GM04503 (cell line): ENCODE results near the gene NPB.

ENCODE experiments used
- DNase-seq: peaks from one replicate; pipeline ENCODE4 v3.0.0-alpha.2; 2012; ENCODE audit warnings: low read depth

The NPB gene

GRCh38 chr17:81941484-81942166 is 39.6 kb downstream of the NPB start:
- DNase-seq, result no peak

- no peak for DNase-seq
These were observed 40.1 kb downstream of the NPB start for GRCh38 chr17:81942167-81942553.

GRCh38 chr17:81944858-81945257 is 42.8 kb downstream of the NPB start:
- DNase-seq, result no peak

- DNase-seq, result no peak
These were observed 45.2 kb downstream of the NPB start, which contains the start of gene MYADML2 for GRCh38 chr17:81947189-81947588. Gene MYADML2, minus strand, starts transcription at chr17:81947233. Its CDS starts 5,492 bp downstream, at chr17:81941741.

- no peak for DNase-seq
These were observed 46.8 kb downstream of the NPB start for GRCh38 chr17:81948635-81949378.

GRCh38 chr17:81950501-81950900 is 48.5 kb downstream of the NPB start:
- DNase-seq, result no peak

- no peak for DNase-seq
These were observed 50.0 kb downstream of the NPB start for GRCh38 chr17:81951785-81952684.
